ENCODE data around the gene FTCD. TPM values are rescaled to one million over a fixed set of nuclear protein-coding genes. Genes with fewer than 3 reads are reported as not detected.

The FTCD gene
- total and polyA plus RNA-seq, 3 donors from 2014 or later: 49.2 to 63.5 (median 50.5) TPM

DNA sequence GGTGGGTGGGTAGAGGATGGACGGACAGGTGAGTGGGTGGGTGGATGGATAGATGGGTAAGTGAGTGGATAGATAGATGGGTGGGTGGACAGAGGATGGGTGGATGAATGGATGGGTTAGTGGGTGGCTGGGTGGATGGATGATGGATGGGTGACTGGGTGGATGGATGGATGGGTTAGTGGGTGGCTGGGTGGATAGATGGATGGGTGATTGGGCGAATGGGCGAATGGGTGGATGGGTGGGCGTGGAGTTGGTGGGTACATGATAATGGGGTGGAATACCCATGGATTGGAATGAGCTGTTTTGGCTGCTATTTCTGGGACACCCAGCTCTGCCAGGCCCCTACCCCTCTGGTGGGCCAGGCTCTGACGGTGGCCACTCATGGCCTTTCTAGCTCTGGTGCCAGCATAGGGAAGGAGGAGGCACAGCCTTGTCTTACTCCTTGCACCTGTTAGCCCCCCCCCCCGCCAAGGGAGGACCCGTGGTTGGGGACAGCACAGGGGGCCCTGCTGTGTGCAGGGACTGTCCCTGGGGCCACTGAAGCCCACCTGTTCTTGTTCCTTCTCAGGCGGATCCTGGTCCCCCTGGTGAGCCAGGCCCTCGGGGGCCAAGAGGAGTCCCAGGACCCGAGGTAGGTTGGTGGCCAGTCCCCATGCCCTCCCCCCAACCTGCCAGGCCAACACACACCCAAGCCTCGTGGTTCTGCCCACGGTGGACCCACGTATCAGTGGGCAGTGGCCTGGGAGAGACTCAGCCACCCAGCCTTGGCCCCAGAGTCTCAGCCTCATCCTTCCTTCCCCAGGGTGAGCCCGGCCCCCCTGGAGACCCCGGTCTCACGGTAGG lies 31.1 kb downstream of the FTCD start:
- intact Hi-C loops (cut with DNase I; ENCODE audit: low total_unique reads): no loop called here
- Histone ChIP-seq H3K9me3 (no peaks in the 10 kb centered on the region), H3K4me1 (no peaks in the 10 kb centered on the region), H3K27ac (no peak overlapping the region), H3K36me3 (ENCODE audit: low read depth, missing control alignments) (no peaks in the 10 kb centered on the region), H3K27me3 (no peaks in the 10 kb centered on the region), H3K4me3 (no peak overlapping the region)
- 91 to 92% methylated on average over 8 to 16 of the region's 16 CpGs for WGBS, 2 donors
- DNase-seq: peak; percentile 11
- no peak for TF ChIP-seq POLR2A (IDR thresholded peaks at IDR 0.05)
- TF ChIP-seq CTCF (IDR thresholded peaks at IDR 0.05): no peak

DNA sequence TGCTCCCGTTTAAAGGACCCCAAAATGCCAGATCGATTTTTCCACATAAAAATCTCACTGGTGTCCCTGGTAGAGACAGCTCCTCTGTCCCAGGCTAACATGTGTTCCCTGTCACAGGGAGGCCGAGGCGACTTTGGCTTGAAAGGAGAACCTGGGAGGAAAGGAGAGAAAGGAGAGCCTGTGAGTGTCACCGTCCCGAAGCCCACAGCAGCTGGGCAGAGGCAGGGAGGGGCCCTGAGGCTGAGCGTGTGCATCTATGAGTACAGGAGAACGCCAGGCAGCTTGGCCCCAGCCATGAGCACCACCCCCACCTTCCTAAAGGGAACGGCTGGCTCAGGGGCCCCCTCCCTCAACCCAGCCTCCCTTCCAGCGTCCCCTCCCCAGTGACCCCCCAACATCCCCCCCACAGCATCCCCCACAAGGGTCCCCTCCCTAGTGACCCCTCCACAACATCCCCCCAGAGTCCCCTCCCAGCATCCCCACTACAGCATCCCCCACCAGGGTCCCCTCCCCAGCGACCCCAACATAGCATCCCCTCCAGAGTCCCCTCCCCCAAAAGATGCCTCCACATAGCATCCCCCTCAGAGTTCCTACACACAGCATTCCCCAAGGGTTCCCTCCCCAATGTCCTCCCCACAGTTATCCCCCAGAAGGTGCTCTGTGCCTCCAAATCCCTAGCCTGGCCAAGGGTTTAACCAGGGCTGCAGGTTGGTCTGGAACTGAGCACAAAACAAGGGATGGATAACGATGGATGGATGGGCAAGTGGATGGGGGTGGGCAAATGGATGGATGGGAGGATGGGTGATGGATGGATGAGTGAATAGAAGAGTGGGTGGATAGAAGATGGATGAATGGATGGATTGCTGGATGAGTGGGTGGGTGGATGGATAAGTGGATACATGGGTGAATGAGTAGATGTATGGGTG lies 32.4 kb downstream of the FTCD start:
- Histone ChIP-seq H3K36me3 (ENCODE audit: low read depth, missing control alignments) (no peaks in the 10 kb centered on the region), H3K4me3 (no peak overlapping the region), H3K9me3 (no peaks in the 10 kb centered on the region), H3K4me1 (no peaks in the 10 kb centered on the region), H3K27me3 (no peaks in the 10 kb centered on the region), H3K27ac (no peak overlapping the region)
- TF ChIP-seq POLR2A (IDR thresholded peaks at IDR 0.05) (no peak), CTCF (IDR thresholded peaks at IDR 0.05) (no peak)
- intact Hi-C loops (cut with DNase I; ENCODE audit: low total_unique reads): no loop called here
- 87 to 91% methylated on average over 11 to 12 of the region's 12 CpGs for WGBS, 2 donors
- DNase-seq: peak; percentile 8

- peak; percentile 9 for DNase-seq
- H3K27ac ChIP-seq: no peak overlapping the region
- TF ChIP-seq CTCF (IDR thresholded peaks at IDR 0.05) (no peak), POLR2A (IDR thresholded peaks at IDR 0.05) (no peak)
- no peaks in the 10 kb centered on the region for H3K27me3 ChIP-seq
- 88 to 93% methylated on average over 12 of the region's 12 CpGs for WGBS, 2 donors
- no peak overlapping the region for H3K4me3 ChIP-seq
- H3K36me3 ChIP-seq (ENCODE audit: low read depth, missing control alignments): no peaks in the 10 kb centered on the region
- H3K9me3 ChIP-seq: no peaks in the 10 kb centered on the region
- intact Hi-C loops (cut with DNase I; ENCODE audit: low total_unique reads): no loop called here
- H3K4me1 ChIP-seq: no peaks in the 10 kb centered on the region
Observed at GRCh38 chr21:46122237-46122671, 33.1 kb downstream of the FTCD start.

GRCh38 chr21:46121286-46122221 lies 33.8 kb downstream of the FTCD start:
- no peaks in the 10 kb centered on the region for H3K4me1 ChIP-seq
- no peak overlapping the region for H3K27ac ChIP-seq
- peak; percentile 9 for DNase-seq
- WGBS, 2 donors: 80 to 98% methylated on average over 1 to 25 of the region's 29 CpGs
- TF ChIP-seq CTCF (IDR thresholded peaks at IDR 0.05) (no peak), POLR2A (IDR thresholded peaks at IDR 0.05) (no peak)
- intact Hi-C loops (cut with DNase I; ENCODE audit: low total_unique reads): no loop called here
- no peaks in the 10 kb centered on the region for H3K9me3 ChIP-seq
- H3K4me3 ChIP-seq: no peak overlapping the region
- no peaks in the 10 kb centered on the region for H3K27me3 ChIP-seq
- no peaks in the 10 kb centered on the region for H3K36me3 ChIP-seq (ENCODE audit: low read depth, missing control alignments)
